Middle frontal gyrus (tissue), 1 donor: Measurements from ENCODE around the gene CMA1.
"Not testable (repeated sequence)": the region's sequence is repeated elsewhere in the genome, so short reads cannot be mapped to it uniquely, and the experiment has no call there.

Experiments used
- DNase-seq: peaks from one replicate; pipeline ENCODE4 v3.0.0-alpha.2; 2015; ENCODE audit warnings: low spot score; ENCODE audit errors: extremely low spot score

Gene CMA1

GRCh38 chr14:24470450-24470849 is 37.6 kb downstream of the CMA1 start:
- DNase-seq = not testable (repeated sequence)

GRCh38 chr14:24465805-24466204 is 42.3 kb downstream of the CMA1 start:
- no peak for DNase-seq

- DNase-seq = no peak
Measured at GRCh38 chr14:24465368-24465767, 42.7 kb downstream of the CMA1 start.

- DNase-seq = no peak
Measured at GRCh38 chr14:24463884-24464785, 43.9 kb downstream of the CMA1 start.

GRCh38 chr14:24463017-24463883 is 44.8 kb downstream of the CMA1 start:
- DNase-seq = no peak

- no peak for DNase-seq
Measured at GRCh38 chr14:24461336-24461735, 46.7 kb downstream of the CMA1 start.

- no peak for DNase-seq
Measured at GRCh38 chr14:24459331-24459730, 48.7 kb downstream of the CMA1 start.

- DNase-seq = no peak
Measured at GRCh38 chr14:24458736-24459135, 49.3 kb downstream of the CMA1 start.

GRCh38 chr14:24456980-24457379 is 51.1 kb downstream of the CMA1 start:
- DNase-seq = no peak
